HepG2 (cell line): ENCODE measurements around the gene PEPD. TPM values are rescaled to one million over a fixed set of nuclear protein-coding genes. Genes with fewer than 3 reads are reported as not detected.

ENCODE experiments used
- EZH2 ChIP-seq: conservative IDR thresholded peaks from 2 replicates; pipeline ENCODE4 v1.6.1; 2012; ENCODE audit warnings: mild to moderate bottlenecking, low read depth, low read length, moderate library complexity
- FOXJ3 ChIP-seq: sonication (generic); formaldehyde crosslinking; IDR thresholded peaks from 2 replicates; pipeline ENCODE4 v1.4.0; 2020; ENCODE audit warnings: missing genetic modification reagents, mild to moderate bottlenecking, borderline replicate concordance
- KLF15 ChIP-seq: sonication (generic); formaldehyde crosslinking; IDR thresholded peaks from 2 replicates; pipeline ENCODE4 v1.8.1; 2023; ENCODE audit warnings: borderline replicate concordance, mild to moderate bottlenecking, inconsistent platforms, missing genetic modification reagents, mixed read lengths
- SALL1 ChIP-seq: sonication (generic); formaldehyde crosslinking; IDR thresholded peaks from 2 replicates; pipeline ENCODE4 v1.8.0; 2022; ENCODE audit warnings: mild to moderate bottlenecking, missing genetic modification reagents
- SOX6 ChIP-seq, 2 experiments: fragments of 450-650 bp in 1 of 2; sonication (generic) in 1 of 2; formaldehyde crosslinking in 1 of 2; IDR thresholded peaks; 2 replicates each; pipeline versions ENCODE4 v1.4.0 to v1.6.1; 2017 to 2020; ENCODE audit warnings: antibody characterized with exemption in 1 of 2, mild to moderate bottlenecking in 1 of 2, missing genetic modification reagents in 1 of 2
- TAF1 ChIP-seq: sonication (generic); formaldehyde crosslinking; IDR thresholded peaks from 2 replicates; pipeline ENCODE4 v1.4.0; 2020; ENCODE audit warnings: missing genetic modification reagents
- ZNF274 ChIP-seq: sonication (generic); formaldehyde crosslinking; IDR thresholded peaks from 2 replicates; pipeline ENCODE4 v1.5.1; 2020; ENCODE audit warnings: mild to moderate bottlenecking, missing genetic modification reagents
- ZNF292 ChIP-seq: sonication (generic); formaldehyde crosslinking; IDR thresholded peaks from 2 replicates; pipeline ENCODE4 v1.8.1; 2022; ENCODE audit warnings: mild to moderate bottlenecking, low read depth, missing genetic modification reagents, borderline replicate concordance
- ZNF772 ChIP-seq: sonication (generic); formaldehyde crosslinking; IDR thresholded peaks from 2 replicates; pipeline ENCODE4 v1.5.0; 2020; ENCODE audit warnings: mild to moderate bottlenecking, missing genetic modification reagents
- polyA plus RNA-seq, 8 experiments: library from polyadenylated mRNA; depleted of rRNA in 3 of 8; stranded (reverse) in 7 of 8; unstranded in 1 of 8; fragments of >200 nt; fragmentation: Illumina TruSeq in 4 of 8; extraction: Trizol in 4 of 8; gene quantifications; 2 replicates each; pipeline versions ENCODE4 v1.2.1 to v1.2.3, GENCODE V29; 2011 to 2016; ENCODE audit warnings: low read depth in 4 of 8, missing spikeins in 1 of 8, mixed read lengths in 1 of 8; ENCODE audit not compliant: insufficient read depth in 1 of 8
- total RNA-seq, 5 experiments: library from RNA; depleted of rRNA; stranded (reverse); fragments of >200 nt; fragmentation: Illumina TruSeq; extraction: Trizol; gene quantifications; 2 replicates each; pipeline ENCODE4 v1.2.3, GENCODE V29; 2016; ENCODE audit warnings: low read depth in 1 of 5
- TF ChIP-seq, protein P1 (sequence below): sonication (generic); formaldehyde crosslinking; conservative IDR thresholded peaks from 2 replicates; pipeline ENCODE4 v1.4.0; 2020; ENCODE audit warnings: mild to moderate bottlenecking, missing genetic modification reagents, moderate library complexity
- TF ChIP-seq, protein P2 (sequence below), 2 experiments: fragments of 450-650 bp in 1 of 2; sonication (generic) in 1 of 2; formaldehyde crosslinking in 1 of 2; IDR thresholded peaks; 2 replicates each; pipeline versions ENCODE4 v1.6.1 to v1.8.0; 2016 to 2022; ENCODE audit warnings: antibody characterized with exemption in 1 of 2, mild to moderate bottlenecking in 1 of 2, missing genetic modification reagents in 1 of 2
- TF ChIP-seq, protein P3 (sequence below): sonication (generic); formaldehyde crosslinking; IDR thresholded peaks from 2 replicates; pipeline ENCODE4 v1.4.0; 2020; ENCODE audit warnings: missing genetic modification reagents

PEPD gene
- total and polyA plus RNA-seq, 2 of the 13 experiments (the other 11 are each of a cell fraction or from before 2014, with no cell fraction given), result 60.7 to 75.1 TPM

DNA sequence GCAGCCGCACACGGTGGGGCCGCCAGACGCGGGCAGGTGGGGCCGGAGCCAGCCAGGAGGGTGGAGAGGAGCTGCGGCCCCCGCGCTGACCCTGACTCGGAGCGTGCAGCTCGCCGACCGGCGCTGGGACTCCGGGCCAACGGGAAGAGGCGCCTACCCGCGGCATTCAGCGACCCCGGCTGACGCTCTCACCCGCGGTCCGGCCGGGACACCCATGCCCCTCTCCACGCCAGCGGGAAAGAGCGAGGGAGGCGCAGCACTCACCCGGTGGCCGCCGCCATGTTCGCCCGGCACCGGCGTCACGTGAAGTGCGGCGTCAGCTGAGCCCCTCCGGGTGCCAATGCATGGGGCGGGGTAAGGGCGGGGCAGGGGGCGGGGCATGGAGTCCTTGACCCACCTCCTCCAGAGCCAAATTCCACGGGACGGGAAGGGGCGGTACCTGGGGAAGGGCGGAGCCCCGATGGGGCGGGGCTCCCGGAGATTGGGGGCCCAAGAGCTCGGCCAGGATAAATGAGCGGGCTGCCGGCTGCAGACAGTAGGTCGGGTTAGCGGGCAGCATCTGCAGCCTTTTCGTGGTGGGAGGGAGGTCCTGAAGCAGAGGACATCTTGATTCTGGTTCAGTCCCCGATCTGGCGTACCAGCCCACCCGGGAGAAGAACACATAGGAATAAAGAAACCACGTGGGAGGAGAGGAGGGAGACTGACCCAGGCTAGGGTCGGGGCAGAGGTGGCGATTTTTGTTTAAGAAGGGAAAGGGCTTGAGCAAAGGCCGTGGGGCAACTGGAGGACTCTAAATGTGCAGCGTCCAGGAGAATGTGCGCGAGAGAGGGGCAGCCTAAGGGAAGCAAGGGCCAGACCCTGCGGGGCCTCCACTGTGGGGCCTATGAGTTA, at the start of gene PEPD (continued):
- TF ChIP-seq, protein P1, sequence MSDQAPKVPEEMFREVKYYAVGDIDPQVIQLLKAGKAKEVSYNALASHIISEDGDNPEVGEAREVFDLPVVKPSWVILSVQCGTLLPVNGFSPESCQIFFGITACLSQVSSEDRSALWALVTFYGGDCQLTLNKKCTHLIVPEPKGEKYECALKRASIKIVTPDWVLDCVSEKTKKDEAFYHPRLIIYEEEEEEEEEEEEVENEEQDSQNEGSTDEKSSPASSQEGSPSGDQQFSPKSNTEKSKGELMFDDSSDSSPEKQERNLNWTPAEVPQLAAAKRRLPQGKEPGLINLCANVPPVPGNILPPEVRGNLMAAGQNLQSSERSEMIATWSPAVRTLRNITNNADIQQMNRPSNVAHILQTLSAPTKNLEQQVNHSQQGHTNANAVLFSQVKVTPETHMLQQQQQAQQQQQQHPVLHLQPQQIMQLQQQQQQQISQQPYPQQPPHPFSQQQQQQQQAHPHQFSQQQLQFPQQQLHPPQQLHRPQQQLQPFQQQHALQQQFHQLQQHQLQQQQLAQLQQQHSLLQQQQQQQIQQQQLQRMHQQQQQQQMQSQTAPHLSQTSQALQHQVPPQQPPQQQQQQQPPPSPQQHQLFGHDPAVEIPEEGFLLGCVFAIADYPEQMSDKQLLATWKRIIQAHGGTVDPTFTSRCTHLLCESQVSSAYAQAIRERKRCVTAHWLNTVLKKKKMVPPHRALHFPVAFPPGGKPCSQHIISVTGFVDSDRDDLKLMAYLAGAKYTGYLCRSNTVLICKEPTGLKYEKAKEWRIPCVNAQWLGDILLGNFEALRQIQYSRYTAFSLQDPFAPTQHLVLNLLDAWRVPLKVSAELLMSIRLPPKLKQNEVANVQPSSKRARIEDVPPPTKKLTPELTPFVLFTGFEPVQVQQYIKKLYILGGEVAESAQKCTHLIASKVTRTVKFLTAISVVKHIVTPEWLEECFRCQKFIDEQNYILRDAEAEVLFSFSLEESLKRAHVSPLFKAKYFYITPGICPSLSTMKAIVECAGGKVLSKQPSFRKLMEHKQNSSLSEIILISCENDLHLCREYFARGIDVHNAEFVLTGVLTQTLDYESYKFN (CRISPR knock-in tag), result peak; percentile 61
- TF ChIP-seq, protein P2, sequence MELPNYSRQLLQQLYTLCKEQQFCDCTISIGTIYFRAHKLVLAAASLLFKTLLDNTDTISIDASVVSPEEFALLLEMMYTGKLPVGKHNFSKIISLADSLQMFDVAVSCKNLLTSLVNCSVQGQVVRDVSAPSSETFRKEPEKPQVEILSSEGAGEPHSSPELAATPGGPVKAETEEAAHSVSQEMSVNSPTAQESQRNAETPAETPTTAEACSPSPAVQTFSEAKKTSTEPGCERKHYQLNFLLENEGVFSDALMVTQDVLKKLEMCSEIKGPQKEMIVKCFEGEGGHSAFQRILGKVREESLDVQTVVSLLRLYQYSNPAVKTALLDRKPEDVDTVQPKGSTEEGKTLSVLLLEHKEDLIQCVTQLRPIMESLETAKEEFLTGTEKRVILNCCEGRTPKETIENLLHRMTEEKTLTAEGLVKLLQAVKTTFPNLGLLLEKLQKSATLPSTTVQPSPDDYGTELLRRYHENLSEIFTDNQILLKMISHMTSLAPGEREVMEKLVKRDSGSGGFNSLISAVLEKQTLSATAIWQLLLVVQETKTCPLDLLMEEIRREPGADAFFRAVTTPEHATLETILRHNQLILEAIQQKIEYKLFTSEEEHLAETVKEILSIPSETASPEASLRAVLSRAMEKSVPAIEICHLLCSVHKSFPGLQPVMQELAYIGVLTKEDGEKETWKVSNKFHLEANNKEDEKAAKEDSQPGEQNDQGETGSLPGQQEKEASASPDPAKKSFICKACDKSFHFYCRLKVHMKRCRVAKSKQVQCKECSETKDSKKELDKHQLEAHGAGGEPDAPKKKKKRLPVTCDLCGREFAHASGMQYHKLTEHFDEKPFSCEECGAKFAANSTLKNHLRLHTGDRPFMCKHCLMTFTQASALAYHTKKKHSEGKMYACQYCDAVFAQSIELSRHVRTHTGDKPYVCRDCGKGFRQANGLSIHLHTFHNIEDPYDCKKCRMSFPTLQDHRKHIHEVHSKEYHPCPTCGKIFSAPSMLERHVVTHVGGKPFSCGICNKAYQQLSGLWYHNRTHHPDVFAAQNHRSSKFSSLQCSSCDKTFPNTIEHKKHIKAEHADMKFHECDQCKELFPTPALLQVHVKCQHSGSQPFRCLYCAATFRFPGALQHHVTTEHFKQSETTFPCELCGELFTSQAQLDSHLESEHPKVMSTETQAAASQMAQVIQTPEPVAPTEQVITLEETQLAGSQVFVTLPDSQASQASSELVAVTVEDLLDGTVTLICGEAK (IDR thresholded peaks at IDR 0.05), result no peak
- TF ChIP-seq, protein P2 (CRISPR knock-in tag; IDR thresholded peaks at IDR 0.05), result peak; percentile 29; the same call in 1 of the 2 replicates
- no peak for TF ChIP-seq ZNF274 (CRISPR knock-in tag)
- TF ChIP-seq, protein P3, sequence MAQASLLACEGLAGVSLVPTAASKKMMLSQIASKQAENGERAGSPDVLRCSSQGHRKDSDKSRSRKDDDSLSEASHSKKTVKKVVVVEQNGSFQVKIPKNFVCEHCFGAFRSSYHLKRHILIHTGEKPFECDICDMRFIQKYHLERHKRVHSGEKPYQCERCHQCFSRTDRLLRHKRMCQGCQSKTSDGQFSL (CRISPR knock-in tag), result no peak
- TF ChIP-seq ZNF772 (CRISPR knock-in tag), result peak; percentile 57; the same call in 1 of the 2 replicates
- no peak for TF ChIP-seq FOXJ3
- no peak for TF ChIP-seq ZNF292 (CRISPR knock-in tag)
- TF ChIP-seq SOX6 (IDR thresholded peaks at IDR 0.05), result no peak
- peak; percentile 45; the same call in 1 of the 2 replicates for TF ChIP-seq SOX6 (CRISPR knock-in tag; IDR thresholded peaks at IDR 0.05)
- TF ChIP-seq EZH2, result no peak
- no peak for TF ChIP-seq KLF15
- TF ChIP-seq SALL1, result peak; percentile 75
- peak; percentile 98 for TF ChIP-seq TAF1
